SK-N-SH treated with all-trans-retinoic acid at 6 μM for 48 hours (cell line): Measurements from ENCODE around the gene ODAD2.

Experiments
- ATAC-seq: fragments of 200-7000 bp; cut with Tn5 transposase; 3 replicates; pipeline ENCODE4 v1.9.1; 2020; ENCODE audit warnings: mild to moderate bottlenecking, moderate library complexity
- BACH2 ChIP-seq: fragments of 250-450 bp; sonication (Bioruptor Pico); IDR thresholded peaks from 2 replicates; pipeline ENCODE4 v1.9.0; 2021; ENCODE audit warnings: mild to moderate bottlenecking, borderline replicate concordance
- GLIS3 ChIP-seq: fragments of 250-450 bp; sonication (Bioruptor Pico); IDR thresholded peaks from 2 replicates; pipeline ENCODE4 v1.5.0; 2020; ENCODE audit warnings: mild to moderate bottlenecking, moderate library complexity
- ISL1 ChIP-seq: fragments of 250-450 bp; sonication (Bioruptor Pico); IDR thresholded peaks from 2 replicates; pipeline ENCODE4 v2.1.2; 2022; ENCODE audit warnings: mild to moderate bottlenecking, moderate library complexity
- POU6F1 ChIP-seq: fragments of 250-450 bp; sonication (Bioruptor Pico); IDR thresholded peaks from 2 replicates; pipeline ENCODE4 v1.8.0; 2021; ENCODE audit warnings: low read depth, mild to moderate bottlenecking, moderate library complexity, borderline replicate concordance
- PPARA ChIP-seq: fragments of 250-450 bp; sonication (Bioruptor Pico); IDR thresholded peaks from 2 replicates; pipeline ENCODE4 v1.5.0; 2020; ENCODE audit warnings: mild to moderate bottlenecking, borderline replicate concordance
- RARB ChIP-seq: fragments of 250-450 bp; sonication (Bioruptor Pico); IDR thresholded peaks from 2 replicates; pipeline ENCODE4 v1.8.0; 2021; ENCODE audit warnings: mild to moderate bottlenecking, moderate library complexity
- SNAI2 ChIP-seq: fragments of 250-450 bp; sonication (Bioruptor Pico); IDR thresholded peaks from 2 replicates; pipeline ENCODE4 v1.5.0; 2020; ENCODE audit warnings: mild to moderate bottlenecking, moderate library complexity
- TCF4 ChIP-seq: fragments of 250-450 bp; sonication (Bioruptor Pico); IDR thresholded peaks from 2 replicates; pipeline ENCODE4 v1.8.0; 2021; ENCODE audit warnings: mild to moderate bottlenecking, moderate library complexity, borderline replicate concordance
- ZC3H10 ChIP-seq: fragments of 250-450 bp; sonication (Bioruptor Pico); IDR thresholded peaks from 2 replicates; pipeline ENCODE4 v1.5.1; 2021; ENCODE audit warnings: mild to moderate bottlenecking, moderate library complexity
- ZFP3 ChIP-seq: fragments of 250-450 bp; sonication (Bioruptor Pico); IDR thresholded peaks from 2 replicates; pipeline ENCODE4 v1.5.0; 2020; ENCODE audit warnings: mild to moderate bottlenecking, moderate library complexity
- ZFP30 ChIP-seq: fragments of 450-650 bp; formaldehyde crosslinking; IDR thresholded peaks from 2 replicates; pipeline ENCODE4 v1.5.0; 2022; ENCODE audit warnings: mild to moderate bottlenecking, moderate library complexity
- ZNF565 ChIP-seq: fragments of 450-650 bp; formaldehyde crosslinking; conservative IDR thresholded peaks from 2 replicates; pipeline ENCODE4 v1.5.0; 2020; ENCODE audit warnings: low read depth, mild to moderate bottlenecking, moderate library complexity
- ZNF8 ChIP-seq: fragments of 450-650 bp; formaldehyde crosslinking; IDR thresholded peaks from 2 replicates; pipeline ENCODE4 v1.5.0; 2020; ENCODE audit warnings: mild to moderate bottlenecking, moderate library complexity
- TF ChIP-seq, protein P1 (sequence below): fragments of 250-450 bp; sonication (Bioruptor Pico); IDR thresholded peaks from 2 replicates; pipeline ENCODE4 v1.8.0; 2020; ENCODE audit warnings: mild to moderate bottlenecking, moderate library complexity, borderline replicate concordance
- TF ChIP-seq, protein P2 (sequence below): fragments of 250-450 bp; sonication (Bioruptor Pico); IDR thresholded peaks from 2 replicates; pipeline ENCODE4 v1.5.1; 2021; ENCODE audit warnings: mild to moderate bottlenecking, moderate library complexity
- TF ChIP-seq, protein P3 (sequence below): fragments of 250-450 bp; sonication (Bioruptor Pico); IDR thresholded peaks from 2 replicates; pipeline ENCODE4 v1.5.1; 2020; ENCODE audit warnings: low read depth, mild to moderate bottlenecking, moderate library complexity

The ODAD2 gene

GRCh38 chr10:27771231-27771630 lies 227.6 kb downstream of the ODAD2 start:
- TF ChIP-seq BACH2 (CRISPR knock-in tag) (no peak), ZNF565 (CRISPR knock-in tag) (no peak), ZC3H10 (CRISPR knock-in tag) (no peak), SNAI2 (CRISPR knock-in tag) (no peak)
- TF ChIP-seq, protein P1, sequence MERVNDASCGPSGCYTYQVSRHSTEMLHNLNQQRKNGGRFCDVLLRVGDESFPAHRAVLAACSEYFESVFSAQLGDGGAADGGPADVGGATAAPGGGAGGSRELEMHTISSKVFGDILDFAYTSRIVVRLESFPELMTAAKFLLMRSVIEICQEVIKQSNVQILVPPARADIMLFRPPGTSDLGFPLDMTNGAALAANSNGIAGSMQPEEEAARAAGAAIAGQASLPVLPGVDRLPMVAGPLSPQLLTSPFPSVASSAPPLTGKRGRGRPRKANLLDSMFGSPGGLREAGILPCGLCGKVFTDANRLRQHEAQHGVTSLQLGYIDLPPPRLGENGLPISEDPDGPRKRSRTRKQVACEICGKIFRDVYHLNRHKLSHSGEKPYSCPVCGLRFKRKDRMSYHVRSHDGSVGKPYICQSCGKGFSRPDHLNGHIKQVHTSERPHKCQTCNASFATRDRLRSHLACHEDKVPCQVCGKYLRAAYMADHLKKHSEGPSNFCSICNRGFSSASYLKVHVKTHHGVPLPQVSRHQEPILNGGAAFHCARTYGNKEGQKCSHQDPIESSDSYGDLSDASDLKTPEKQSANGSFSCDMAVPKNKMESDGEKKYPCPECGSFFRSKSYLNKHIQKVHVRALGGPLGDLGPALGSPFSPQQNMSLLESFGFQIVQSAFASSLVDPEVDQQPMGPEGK (CRISPR knock-in tag): no peak
- ATAC-seq: no peak

DNA sequence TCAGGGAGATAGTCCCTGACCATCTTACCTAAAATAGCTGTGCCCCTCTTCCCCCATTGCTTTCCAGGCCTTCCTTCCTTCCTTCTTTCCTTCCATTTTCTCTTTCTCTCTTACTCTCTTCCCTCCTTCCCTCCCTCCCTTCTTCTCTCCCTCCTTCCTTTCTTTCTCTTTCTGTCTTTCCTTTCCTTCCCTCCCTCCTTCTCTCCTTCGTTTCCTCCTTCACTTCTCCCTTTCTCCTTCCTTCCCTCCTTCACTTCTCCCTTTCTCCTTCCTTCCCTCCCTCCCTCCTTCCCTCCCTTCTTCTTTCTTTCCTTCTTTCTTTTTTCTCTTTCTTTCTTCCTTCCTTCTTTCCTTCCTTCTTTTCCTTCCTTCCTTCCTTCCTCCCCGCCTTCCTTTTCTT lies 228.7 kb downstream of the ODAD2 start:
- TF ChIP-seq ZC3H10 (CRISPR knock-in tag) (no peak), ZNF565 (CRISPR knock-in tag) (no peak), ZFP3 (CRISPR knock-in tag) (no peak), BACH2 (CRISPR knock-in tag) (no peak), TCF4 (no peak), ISL1 (no peak), PPARA (CRISPR knock-in tag) (no peak), ZFP30 (no peak), RARB (CRISPR knock-in tag) (no peak), GLIS3 (no peak), POU6F1 (no peak), SNAI2 (CRISPR knock-in tag) (no peak), ZNF8 (no peak)
- TF ChIP-seq, protein P2, sequence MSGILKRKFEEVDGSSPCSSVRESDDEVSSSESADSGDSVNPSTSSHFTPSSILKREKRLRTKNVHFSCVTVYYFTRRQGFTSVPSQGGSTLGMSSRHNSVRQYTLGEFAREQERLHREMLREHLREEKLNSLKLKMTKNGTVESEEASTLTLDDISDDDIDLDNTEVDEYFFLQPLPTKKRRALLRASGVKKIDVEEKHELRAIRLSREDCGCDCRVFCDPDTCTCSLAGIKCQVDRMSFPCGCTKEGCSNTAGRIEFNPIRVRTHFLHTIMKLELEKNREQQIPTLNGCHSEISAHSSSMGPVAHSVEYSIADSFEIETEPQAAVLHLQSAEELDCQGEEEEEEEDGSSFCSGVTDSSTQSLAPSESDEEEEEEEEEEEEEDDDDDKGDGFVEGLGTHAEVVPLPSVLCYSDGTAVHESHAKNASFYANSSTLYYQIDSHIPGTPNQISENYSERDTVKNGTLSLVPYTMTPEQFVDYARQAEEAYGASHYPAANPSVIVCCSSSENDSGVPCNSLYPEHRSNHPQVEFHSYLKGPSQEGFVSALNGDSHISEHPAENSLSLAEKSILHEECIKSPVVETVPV (CRISPR knock-in tag): no peak
- TF ChIP-seq, protein P1 (CRISPR knock-in tag): no peak
- TF ChIP-seq, protein P3, sequence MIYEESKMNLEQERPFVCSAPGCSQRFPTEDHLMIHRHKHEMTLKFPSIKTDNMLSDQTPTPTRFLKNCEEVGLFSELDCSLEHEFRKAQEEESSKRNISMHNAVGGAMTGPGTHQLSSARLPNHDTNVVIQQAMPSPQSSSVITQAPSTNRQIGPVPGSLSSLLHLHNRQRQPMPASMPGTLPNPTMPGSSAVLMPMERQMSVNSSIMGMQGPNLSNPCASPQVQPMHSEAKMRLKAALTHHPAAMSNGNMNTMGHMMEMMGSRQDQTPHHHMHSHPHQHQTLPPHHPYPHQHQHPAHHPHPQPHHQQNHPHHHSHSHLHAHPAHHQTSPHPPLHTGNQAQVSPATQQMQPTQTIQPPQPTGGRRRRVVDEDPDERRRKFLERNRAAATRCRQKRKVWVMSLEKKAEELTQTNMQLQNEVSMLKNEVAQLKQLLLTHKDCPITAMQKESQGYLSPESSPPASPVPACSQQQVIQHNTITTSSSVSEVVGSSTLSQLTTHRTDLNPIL (CRISPR knock-in tag): no peak
- no peak for ATAC-seq
